GM12874 (cell line): ENCODE results near the gene ACER2.

Experiments used
- CTCF ChIP-seq: IDR thresholded peaks from 2 replicates; pipeline ENCODE4 v1.5.1; 2011; ENCODE audit warnings: low read depth, mild to moderate bottlenecking, control low read depth, low read length, moderate library complexity; ENCODE audit not compliant: insufficient read depth

The ACER2 gene

DNA sequence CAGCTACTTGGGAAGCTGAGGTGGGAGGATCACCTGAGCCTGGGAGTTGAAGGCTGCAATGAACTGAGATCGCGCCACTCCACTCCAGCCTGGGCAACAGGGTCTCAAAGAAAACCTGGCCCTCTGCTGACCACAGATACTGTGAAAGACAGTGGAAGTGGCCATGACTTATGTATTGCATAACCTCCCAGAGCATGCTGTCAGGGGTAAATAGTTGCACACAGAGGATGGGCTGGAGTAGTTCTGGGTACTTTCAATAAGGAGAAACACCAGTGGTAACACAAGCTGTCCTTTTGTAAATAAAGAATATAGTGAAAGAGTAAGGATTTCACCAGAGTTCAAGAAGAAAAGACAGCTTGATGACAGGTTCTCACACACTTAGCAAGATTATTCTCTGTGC, 1.8 kb downstream of the ACER2 start:
- no peak for TF ChIP-seq CTCF

DNA sequence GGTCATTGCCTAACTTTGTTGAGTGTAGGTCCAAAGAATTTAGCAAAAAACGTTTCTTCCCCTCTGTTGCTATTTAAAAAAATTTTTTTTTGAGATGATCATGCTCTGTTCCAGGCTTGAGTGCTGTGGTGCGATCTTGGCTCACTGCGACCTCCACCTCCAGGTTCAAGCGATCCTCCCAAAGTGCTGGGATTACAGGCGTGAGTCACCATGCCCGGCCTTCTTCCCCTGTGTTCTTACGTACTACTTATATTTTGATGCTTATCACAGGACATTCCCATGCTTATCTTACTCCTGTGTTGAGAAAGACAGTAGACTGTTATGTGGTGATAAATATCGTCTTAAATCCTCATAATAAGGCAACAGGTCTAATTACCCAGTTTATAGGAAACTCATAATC, 2.5 kb downstream of the ACER2 start:
- TF ChIP-seq CTCF: no peak

- no peak for TF ChIP-seq CTCF
These were observed 7.3 kb downstream of the ACER2 start for GRCh38 chr9:19416143-19416542.

- no peak for TF ChIP-seq CTCF
These were observed 12.1 kb downstream of the ACER2 start for GRCh38 chr9:19420877-19421276.

GRCh38 chr9:19423163-19423562, 14.4 kb downstream of the ACER2 start:
- no peak for TF ChIP-seq CTCF

DNA sequence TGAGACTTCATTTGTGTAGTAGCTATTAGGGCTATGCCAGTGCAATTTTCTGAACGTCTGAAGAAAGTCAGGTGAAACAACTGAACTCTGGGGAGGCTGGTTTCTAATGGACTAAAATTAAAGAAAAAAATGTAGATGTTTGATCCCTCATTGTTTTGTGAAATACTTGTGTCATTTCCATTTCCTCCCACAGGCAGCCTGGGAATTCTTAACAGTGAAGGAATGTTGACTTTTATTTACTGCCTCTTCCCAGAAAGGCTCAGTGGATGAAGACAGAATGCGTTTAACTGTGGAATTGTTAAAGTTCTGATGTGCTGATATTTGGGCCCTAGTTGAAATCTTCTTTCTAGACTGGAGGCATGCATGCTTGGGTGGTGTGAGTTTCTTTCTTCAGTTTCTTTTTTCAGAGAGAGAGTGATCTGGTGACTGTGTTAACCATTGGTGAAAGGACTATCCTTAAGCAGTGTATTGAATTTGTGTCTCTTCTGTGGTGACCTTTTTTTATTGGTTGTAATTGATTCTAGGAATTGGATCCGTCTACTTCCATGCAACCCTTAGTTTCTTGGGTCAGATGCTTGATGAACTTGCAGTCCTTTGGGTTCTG, 15.5 kb downstream of the ACER2 start:
- no peak for TF ChIP-seq CTCF

GRCh38 chr9:19429595-19429994, 20.8 kb downstream of the ACER2 start:
- TF ChIP-seq CTCF: no peak
